ENCODE measurements around the gene CIITA.

DNA sequence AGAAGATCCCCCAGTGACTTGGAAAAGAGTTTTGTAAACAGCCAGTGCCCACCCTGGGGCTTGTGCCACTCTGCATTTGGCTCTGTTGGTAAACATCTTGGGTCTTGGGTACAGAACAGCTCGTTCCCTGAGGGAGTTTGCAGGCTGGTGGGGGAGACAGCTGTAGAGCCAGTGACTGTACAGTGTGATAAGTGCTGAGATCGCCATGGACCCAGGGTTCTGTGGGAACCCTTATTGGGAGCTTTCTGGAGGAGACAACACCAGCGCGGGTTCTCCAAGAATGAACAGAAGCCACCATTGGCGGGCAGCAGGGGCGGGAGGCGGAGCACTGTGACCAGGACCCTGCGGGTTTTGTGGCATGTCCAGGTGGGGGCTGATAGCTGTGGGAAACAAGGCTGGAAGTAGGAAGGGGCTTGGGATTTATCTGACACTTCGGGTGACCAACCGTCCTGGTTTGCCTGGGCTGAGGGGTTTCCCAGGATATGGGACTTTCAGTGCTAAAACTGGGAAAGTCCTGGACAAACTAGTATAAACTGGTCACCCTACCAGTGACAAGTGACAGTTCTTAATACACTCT is 70.3 kb downstream of the CIITA start:
- TF ChIP-seq, protein P1, sequence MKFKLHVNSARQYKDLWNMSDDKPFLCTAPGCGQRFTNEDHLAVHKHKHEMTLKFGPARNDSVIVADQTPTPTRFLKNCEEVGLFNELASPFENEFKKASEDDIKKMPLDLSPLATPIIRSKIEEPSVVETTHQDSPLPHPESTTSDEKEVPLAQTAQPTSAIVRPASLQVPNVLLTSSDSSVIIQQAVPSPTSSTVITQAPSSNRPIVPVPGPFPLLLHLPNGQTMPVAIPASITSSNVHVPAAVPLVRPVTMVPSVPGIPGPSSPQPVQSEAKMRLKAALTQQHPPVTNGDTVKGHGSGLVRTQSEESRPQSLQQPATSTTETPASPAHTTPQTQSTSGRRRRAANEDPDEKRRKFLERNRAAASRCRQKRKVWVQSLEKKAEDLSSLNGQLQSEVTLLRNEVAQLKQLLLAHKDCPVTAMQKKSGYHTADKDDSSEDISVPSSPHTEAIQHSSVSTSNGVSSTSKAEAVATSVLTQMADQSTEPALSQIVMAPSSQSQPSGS (CRISPR knock-in tag; IDR thresholded peaks at IDR 0.05; ENCODE audit: borderline replicate concordance, low read depth): no peak
- TF ChIP-seq, protein P2, sequence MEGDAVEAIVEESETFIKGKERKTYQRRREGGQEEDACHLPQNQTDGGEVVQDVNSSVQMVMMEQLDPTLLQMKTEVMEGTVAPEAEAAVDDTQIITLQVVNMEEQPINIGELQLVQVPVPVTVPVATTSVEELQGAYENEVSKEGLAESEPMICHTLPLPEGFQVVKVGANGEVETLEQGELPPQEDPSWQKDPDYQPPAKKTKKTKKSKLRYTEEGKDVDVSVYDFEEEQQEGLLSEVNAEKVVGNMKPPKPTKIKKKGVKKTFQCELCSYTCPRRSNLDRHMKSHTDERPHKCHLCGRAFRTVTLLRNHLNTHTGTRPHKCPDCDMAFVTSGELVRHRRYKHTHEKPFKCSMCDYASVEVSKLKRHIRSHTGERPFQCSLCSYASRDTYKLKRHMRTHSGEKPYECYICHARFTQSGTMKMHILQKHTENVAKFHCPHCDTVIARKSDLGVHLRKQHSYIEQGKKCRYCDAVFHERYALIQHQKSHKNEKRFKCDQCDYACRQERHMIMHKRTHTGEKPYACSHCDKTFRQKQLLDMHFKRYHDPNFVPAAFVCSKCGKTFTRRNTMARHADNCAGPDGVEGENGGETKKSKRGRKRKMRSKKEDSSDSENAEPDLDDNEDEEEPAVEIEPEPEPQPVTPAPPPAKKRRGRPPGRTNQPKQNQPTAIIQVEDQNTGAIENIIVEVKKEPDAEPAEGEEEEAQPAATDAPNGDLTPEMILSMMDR (IDR thresholded peaks at IDR 0.05): no peak
- TF ChIP-seq, protein P3, sequence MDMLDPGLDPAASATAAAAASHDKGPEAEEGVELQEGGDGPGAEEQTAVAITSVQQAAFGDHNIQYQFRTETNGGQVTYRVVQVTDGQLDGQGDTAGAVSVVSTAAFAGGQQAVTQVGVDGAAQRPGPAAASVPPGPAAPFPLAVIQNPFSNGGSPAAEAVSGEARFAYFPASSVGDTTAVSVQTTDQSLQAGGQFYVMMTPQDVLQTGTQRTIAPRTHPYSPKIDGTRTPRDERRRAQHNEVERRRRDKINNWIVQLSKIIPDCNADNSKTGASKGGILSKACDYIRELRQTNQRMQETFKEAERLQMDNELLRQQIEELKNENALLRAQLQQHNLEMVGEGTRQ (CRISPR knock-in tag; IDR thresholded peaks at IDR 0.05): no peak
- TF ChIP-seq, protein P4, sequence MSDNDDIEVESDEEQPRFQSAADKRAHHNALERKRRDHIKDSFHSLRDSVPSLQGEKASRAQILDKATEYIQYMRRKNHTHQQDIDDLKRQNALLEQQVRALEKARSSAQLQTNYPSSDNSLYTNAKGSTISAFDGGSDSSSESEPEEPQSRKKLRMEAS (CRISPR knock-in tag; IDR thresholded peaks at IDR 0.05): no peak
- TF ChIP-seq GABPB1 (CRISPR knock-in tag; IDR thresholded peaks at IDR 0.05) (no peak), CREB1 (CRISPR knock-in tag; IDR thresholded peaks at IDR 0.05) (no peak), FOXJ3 (CRISPR knock-in tag; IDR thresholded peaks at IDR 0.05; ENCODE audit: borderline replicate concordance) (no peak), SMAD3 (CRISPR knock-in tag; IDR thresholded peaks at IDR 0.05; ENCODE audit: borderline replicate concordance) (no peak), JUN (CRISPR knock-in tag; IDR thresholded peaks at IDR 0.05) (no peak), TEAD4 (CRISPR knock-in tag; IDR thresholded peaks at IDR 0.05) (no peak)
